Ovary (tissue), 9 donors: Measurements from ENCODE around the gene BRIP1. TPM values are rescaled to one million over a fixed set of nuclear protein-coding genes. Genes with fewer than 3 reads are reported as not detected.

ENCODE experiments used
- DNase-seq, 5 donors: peaks; one replicate each; pipeline ENCODE4 v3.0.0-alpha.2; 2019 to 2020
- H3K27ac ChIP-seq, 2 donors: fragments of 200-600 bp; one replicate each; pipeline versions ENCODE4 v1.5.1 to v1.8.0; 2019 to 2022
- H3K27me3 ChIP-seq: fragments of 200-600 bp; one replicate; pipeline ENCODE4 v1.8.0; 2022
- H3K36me3 ChIP-seq: fragments of 200-600 bp; sonication (generic); one replicate; pipeline ENCODE4 v1.5.1; 2019
- H3K4me1 ChIP-seq: one replicate; pipeline ENCODE4 v1.8.1; 2013; ENCODE audit warnings: mild to moderate bottlenecking, moderate library complexity; ENCODE audit not compliant: insufficient read depth
- H3K4me3 ChIP-seq: fragments of 200-600 bp; sonication (generic); one replicate; pipeline ENCODE4 v1.5.1; 2017
- H3K9me3 ChIP-seq, 2 donors: fragments of 200-600 bp in 1 of 2; sonication (generic) in 1 of 2; one replicate each; pipeline versions ENCODE4 v1.5.1 to v1.8.1; 2013 to 2019; ENCODE audit warnings: mild to moderate bottlenecking in 1 of 2, moderate library complexity in 1 of 2
- CTCF ChIP-seq, 3 donors: fragments of 450-650 bp in 2 of 3; fragments of 200-600 bp in 1 of 3; IDR thresholded peaks; one replicate each; pipeline versions ENCODE4 v1.5.1 to v1.8.0; 2016 to 2022; ENCODE audit warnings: antibody characterized with exemption in 3 of 3, mild to moderate bottlenecking in 1 of 3
- EP300 ChIP-seq: sonication (generic); formaldehyde crosslinking; IDR thresholded peaks from one replicate; pipeline ENCODE4 v1.6.1; 2017; ENCODE audit warnings: antibody characterized with exemption
- POLR2A ChIP-seq: fragments of 450-650 bp; IDR thresholded peaks from one replicate; pipeline ENCODE4 v1.6.1; 2017; ENCODE audit warnings: antibody characterized with exemption, mild to moderate bottlenecking, moderate library complexity
- WGBS, 3 donors: extraction: QIAGEN DNeasy Blood & Tissue Kit in 1 of 3; methylation state at CpG; one replicate each; pipeline versions ENCODE4 v1.1.5 to v1.1.7; 2013 to 2017; 5-methylcytosine and 5-hydroxymethylcytosine counted together
- intact Hi-C, 4 donors: fragments of 100-400 bp; cut with DNase I; formaldehyde crosslinking; loops; one replicate each; pipeline versions ENCODE4 v1.11.0 to v1.15.1; 2022 to 2023
- polyA plus RNA-seq, 2 donors: library from polyadenylated mRNA; stranded (reverse); fragments of 200-250 nt in 1 of 2; fragments of 350-450 nt in 1 of 2; fragmentation: Illumina TruSeq in 1 of 2; extraction: RNeasy Lipid Tissue Mini Kit (QIAGEN cat#74804) in 1 of 2; gene quantifications; one replicate each; pipeline ENCODE4 v1.2.3, GENCODE V29; 2013 to 2014
- total RNA-seq, 7 donors: library from RNA; depleted of rRNA in 2 of 7; stranded (reverse); fragments of >200 nt in 2 of 7; fragmentation: NEBNext Ultra II Directional in 3 of 7; extraction: Animal tissue kit (Norgen Biotek cat#: 25700) in 3 of 7; gene quantifications; one replicate each; pipeline versions ENCODE4 v1.1.0 to v1.2.4, GENCODE V29; 2016 to 2023
- donor health status: DM: no; HTN: no; CAD: no; lungs with moderate emphysema.
- donor health status: DM: no; HTN: no; CAD: no.
- donor health status: Bipolar disorder and iron deficiency.
- donor health status: DM: yes; HTN: yes; CAD: no.
- donor health status: DM: no; HTN: no; CAD: no.
- donor health status: DM: yes; HTN: yes; CAD: no.

Gene BRIP1
- total and polyA plus RNA-seq, 9 donors, result 0.11 to 2.3 (median 1.1) TPM

GRCh38 chr17:61662741-61663140, 200.6 kb downstream of the BRIP1 start:
- TF ChIP-seq POLR2A (no peak), EP300 (no peak), CTCF (IDR thresholded peaks at IDR 0.05) (no peak)
- intact Hi-C loops, result no loop called here
- 76 to 82% (median 79%) methylated on average over 2 of the region's 2 CpGs for WGBS, 3 donors

GRCh38 chr17:61662186-61662585, 201.1 kb downstream of the BRIP1 start:
- intact Hi-C loops, result no loop called here
- Histone ChIP-seq H3K9me3 (no peaks in the 10 kb centered on the region), H3K4me1 (no peaks in the 10 kb centered on the region), H3K27me3 (no peaks in the 10 kb centered on the region), H3K27ac (no peak overlapping the region), H3K36me3 (no peaks in the 10 kb centered on the region), H3K4me3 (no peak overlapping the region)
- no peak for TF ChIP-seq POLR2A
- no peak for TF ChIP-seq EP300
- TF ChIP-seq CTCF (IDR thresholded peaks at IDR 0.05), result no peak
- no peak for DNase-seq
- 68 to 79% (median 74%) methylated on average over 5 of the region's 5 CpGs for WGBS, 3 donors

More at GRCh38 chr17:61662741-61663140, 200.6 kb downstream of the BRIP1 start:
- Histone ChIP-seq H3K4me1 (no peaks in the 10 kb centered on the region), H3K4me3 (no peak overlapping the region), H3K27me3 (no peaks in the 10 kb centered on the region), H3K9me3 (no peaks in the 10 kb centered on the region), H3K36me3 (no peaks in the 10 kb centered on the region), H3K27ac (no peak overlapping the region)
- DNase-seq, result no peak

GRCh38 chr17:61660746-61661485, 202.4 kb downstream of the BRIP1 start:
- H3K36me3 ChIP-seq, result no peaks in the 10 kb centered on the region
- 60 to 78% (median 72%) methylated on average over 4 of the region's 4 CpGs for WGBS, 3 donors
- no peak for DNase-seq
- no peaks in the 10 kb centered on the region for H3K27me3 ChIP-seq
- H3K27ac ChIP-seq, result no peak overlapping the region
- no peaks in the 10 kb centered on the region for H3K9me3 ChIP-seq
- intact Hi-C loops, result no loop called here
- no peaks in the 10 kb centered on the region for H3K4me1 ChIP-seq
- TF ChIP-seq EP300, result no peak
- no peak for TF ChIP-seq CTCF (IDR thresholded peaks at IDR 0.05)
- H3K4me3 ChIP-seq, result no peak overlapping the region

GRCh38 chr17:61659437-61659836, 203.9 kb downstream of the BRIP1 start:
- Histone ChIP-seq H3K4me3 (no peak overlapping the region), H3K9me3 (no peaks in the 10 kb centered on the region), H3K4me1 (no peaks in the 10 kb centered on the region), H3K36me3 (no peaks in the 10 kb centered on the region), H3K27ac (no peak overlapping the region), H3K27me3 (no peaks in the 10 kb centered on the region)
- TF ChIP-seq EP300 (no peak), POLR2A (no peak), CTCF (IDR thresholded peaks at IDR 0.05) (no peak)
- 54 to 64% (median 62%) methylated on average over 2 of the region's 2 CpGs for WGBS, 3 donors
- intact Hi-C loops, result no loop called here
- no peak for DNase-seq
